ENCODE measurements around the gene TPO.

The TPO gene

DNA sequence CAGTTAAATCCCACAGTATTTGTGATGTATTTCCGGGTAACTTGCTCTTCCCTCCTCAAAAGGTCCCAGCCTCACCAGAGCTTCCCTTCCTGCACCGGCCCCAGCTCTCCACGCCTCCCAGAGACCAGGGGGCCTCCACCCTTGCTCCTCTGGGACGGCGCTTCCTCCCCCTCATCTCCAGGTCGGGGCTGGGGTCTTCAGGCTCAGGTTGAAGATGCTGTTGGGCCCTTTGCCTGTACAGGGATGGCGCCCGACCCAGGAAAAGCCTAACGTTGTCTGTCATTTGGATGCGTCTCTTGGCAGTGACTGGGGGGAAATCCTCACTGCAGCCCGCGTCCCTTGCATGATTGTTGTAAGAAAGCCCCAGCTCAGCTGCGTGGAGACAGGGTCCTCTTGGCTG, 126.7 kb downstream of the TPO start:
- DNase-seq, result no peak

- no peak for DNase-seq
These were observed 127.2 kb downstream of the TPO start for GRCh38 chr2:1540481-1540880.

DNA sequence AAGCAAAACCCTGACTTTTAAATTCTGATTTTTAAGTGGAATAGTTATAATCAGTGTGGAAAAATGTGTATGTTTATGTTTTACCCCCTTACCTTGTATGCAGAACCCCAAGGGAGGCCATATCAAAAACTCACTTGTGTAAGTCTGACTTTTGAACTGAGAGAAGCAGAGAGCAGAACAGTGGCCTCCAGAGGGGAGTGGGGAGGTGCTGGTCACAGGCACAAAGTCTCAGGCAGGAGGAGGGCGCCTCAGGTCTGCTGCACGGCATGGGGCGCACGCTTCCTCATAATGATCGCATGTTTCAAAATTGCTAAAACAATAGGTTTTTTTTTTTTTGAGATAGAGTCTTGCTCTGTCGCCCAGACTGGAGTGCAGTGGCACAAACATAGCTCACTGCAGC, 127.8 kb downstream of the TPO start:
- DNase-seq, result no peak

GRCh38 chr2:1541819-1542475, 128.7 kb downstream of the TPO start:
- DNase-seq, result no peak

DNA sequence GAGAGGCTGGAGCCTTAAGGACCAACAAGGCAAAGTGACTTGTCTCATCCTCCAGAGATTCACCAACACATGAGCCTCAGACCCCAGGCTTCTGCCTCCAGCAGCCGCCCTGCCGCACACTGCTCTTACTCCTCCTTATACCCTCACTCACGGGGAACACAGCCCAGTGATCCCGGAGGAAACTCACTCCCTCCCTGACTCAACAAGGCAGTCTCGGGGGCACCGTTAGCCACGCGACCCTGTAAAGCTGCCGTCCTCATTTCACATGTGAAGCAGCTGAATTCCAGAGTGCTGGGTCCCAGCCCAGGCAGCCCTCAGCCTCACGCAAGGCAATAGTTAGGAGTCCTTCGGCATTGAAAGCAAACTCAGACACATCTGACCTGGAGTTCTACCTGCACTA, 129.7 kb downstream of the TPO start:
- DNase-seq, result no peak

- no peak for DNase-seq
These were observed 130.7 kb downstream of the TPO start for GRCh38 chr2:1543776-1544477.

- no peak for DNase-seq
These were observed 131.3 kb downstream of the TPO start for GRCh38 chr2:1544478-1545069.

DNA sequence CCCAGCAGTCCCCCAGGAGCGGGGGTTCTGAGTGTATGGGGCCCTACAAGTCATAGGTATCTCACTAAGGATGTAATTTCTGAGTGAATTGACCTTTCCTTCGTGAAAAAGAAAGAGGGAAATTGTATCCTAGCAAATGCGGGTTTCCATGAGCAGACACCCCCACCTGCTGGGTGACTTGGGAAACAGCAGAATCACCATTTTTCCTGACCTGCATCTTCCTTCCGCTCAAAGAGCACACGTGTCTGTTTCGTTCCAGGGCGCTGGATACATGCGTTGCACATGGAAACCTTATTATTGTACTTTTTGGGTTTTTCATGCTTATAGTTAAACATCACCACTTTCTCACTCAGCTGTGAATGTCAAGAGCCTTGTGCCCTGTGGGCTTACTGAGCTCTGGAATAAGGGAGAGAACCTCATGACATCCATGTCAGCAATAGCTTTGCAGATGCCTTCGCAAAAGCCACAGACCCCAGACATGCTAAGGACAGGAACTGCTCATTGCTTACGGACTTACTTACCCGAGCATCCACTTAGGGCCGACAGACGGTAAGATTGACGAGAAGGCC, 132.8 kb downstream of the TPO start:
- DNase-seq, result peak; percentile 21

DNA sequence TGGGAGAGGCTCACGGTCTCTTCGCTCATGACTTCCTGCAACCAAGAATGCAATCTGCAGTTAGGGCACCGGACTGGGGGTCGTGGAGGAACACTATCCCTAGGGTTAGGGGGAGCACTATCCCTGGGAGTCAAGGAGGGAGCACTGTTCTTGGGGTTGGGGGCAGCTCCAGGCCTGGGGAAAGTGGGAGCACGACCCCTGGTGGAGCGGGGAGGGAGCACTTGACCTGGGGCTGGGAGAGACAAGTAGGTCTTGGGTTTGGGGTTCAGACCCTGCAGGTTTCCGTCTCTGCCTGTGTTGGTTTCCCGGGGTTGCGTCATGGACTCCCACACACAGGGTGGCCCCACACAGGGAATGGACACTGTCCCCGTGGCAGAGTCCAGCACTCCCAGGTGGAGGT, 133.6 kb downstream of the TPO start:
- DNase-seq, result no peak

DNA sequence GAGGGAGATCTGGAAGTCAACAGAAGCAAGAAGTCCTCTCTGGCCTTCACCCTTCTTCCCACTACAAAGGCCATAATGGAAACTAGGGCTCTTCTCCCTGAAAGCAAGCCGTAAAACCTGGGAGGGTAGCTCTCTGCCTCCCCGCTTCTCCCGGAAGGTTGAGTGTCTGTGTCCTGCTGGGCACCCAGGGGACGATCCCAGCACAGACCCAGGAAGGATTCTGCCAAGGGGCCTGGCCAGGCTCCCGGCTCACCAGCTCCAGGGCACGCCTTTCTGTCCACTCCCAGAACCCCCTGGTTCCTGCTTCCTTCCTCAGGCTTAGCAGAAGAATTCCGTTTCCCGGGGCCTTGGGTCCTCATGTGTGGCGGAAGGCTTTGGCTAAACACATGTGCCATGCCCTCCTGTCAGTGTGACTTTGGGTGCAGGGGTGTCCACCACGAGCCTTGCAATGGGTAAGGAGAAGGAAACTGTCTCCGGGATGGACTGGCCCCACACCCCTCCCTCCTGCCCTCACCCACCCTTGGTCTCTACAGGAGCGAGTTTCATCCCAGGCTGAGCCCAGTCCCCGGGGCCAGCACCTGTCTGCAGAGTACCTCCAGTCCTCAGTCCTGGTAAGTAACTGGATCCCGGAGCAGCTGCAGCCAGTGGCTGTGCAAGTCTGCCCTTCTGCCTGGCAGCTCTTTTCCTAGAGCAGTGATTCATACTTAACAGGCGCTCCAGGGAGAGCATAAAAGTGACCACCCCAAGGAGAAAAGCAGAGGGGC, 135.8 kb downstream of the TPO start:
- no peak for DNase-seq

- no peak for DNase-seq
These were observed 136.8 kb downstream of the TPO start for GRCh38 chr2:1550076-1550475.

GRCh38 chr2:1550658-1551316, 137.5 kb downstream of the TPO start:
- peak; percentile 19 for DNase-seq

DNA sequence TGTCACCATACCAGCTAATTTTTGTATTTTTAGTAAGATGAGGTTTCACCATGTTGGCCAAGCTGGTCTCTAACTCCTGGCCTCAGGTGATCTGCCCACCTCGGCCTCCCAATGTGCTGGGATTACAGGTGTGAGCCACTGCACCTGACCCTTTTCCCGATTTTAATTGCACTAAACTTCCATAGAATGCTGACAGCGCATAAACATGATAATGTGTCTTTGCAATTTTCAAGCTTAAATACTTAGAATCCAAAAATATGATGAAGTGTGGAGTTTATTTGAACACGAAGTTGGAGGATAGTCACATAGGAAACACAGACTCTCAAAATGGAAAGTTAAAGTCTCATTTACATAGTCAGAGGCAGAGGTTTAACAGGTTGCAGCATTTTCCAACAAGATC, 138.6 kb downstream of the TPO start:
- DNase-seq, result no peak

DNA sequence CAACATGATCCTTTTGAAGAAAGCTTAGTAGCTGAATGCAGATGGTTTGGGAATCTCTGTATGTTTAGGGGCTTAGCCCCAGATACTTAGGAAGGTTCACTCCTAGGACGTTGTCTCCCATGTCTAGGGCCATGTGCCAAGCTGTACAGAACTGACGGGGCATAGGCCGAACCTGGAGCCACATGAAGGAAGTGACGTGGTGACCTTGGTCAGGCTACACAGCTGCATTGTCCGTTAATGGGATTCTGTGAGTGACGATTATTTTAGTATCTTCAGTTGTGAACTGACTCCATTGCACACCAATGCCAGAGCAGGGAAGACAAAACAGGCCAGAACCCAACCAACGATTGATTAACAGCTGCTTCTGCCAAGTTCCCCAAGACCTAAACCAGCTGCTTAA, 139.3 kb downstream of the TPO start:
- DNase-seq, result no peak

DNA sequence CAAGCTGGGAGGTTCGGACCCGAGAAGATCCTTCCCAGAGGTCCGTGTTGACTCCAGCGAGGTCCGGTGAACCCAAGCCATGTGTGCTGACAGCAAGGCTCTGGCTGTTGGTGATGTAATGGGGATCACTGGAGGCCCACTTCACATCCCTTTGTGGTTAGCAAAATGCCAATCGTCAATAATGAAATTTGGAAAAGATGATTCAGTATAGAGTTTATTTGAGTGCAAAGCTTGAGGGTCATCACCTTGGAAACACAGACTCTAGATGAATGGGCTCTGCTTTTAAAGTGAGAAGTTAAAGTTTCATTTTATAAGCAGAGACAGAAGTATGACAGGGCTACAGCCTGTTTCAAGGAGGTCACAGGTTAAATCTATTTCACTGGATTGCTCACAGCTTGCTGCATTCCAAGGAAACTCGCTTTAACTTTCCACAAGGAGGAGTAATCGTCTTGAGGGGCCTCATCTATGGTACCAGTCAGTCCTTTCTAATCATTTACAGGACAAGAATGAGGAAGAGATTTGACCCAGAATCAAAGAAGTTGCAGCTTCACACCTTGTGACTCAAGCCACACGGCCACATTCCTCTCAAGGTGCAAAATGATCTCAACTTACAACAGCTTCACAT, 140.5 kb downstream of the TPO start:
- no peak for DNase-seq

- DNase-seq, result no peak
These were observed 143.0 kb downstream of the TPO start for GRCh38 chr2:1556286-1556685.

GRCh38 chr2:1556776-1557466, 143.7 kb downstream of the TPO start:
- DNase-seq, result no peak

DNA sequence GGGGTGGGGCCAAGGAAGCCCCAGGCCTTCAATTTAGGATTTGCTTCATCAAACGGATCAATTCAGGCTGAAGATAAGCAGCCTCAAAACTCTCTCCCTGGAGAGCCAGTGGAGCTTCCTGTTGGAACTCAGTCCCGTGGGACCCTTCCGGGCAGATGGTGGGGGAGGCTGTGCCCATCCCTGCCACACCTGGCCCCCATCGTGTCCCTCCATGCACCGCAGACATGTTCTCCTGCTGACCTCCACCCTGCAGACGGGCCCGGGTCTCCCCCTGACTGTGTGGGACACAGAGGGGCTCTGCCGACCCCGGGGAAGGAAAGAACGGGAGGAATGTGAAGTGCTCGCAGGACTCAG, 144.2 kb downstream of the TPO start:
- no peak for DNase-seq

- DNase-seq, result no peak
These were observed 146.4 kb downstream of the TPO start for GRCh38 chr2:1559589-1560175.

- DNase-seq, result no peak
These were observed 148.0 kb downstream of the TPO start for GRCh38 chr2:1561259-1561658.

GRCh38 chr2:1561811-1562421, 148.7 kb downstream of the TPO start:
- no peak for DNase-seq
